WERI-Rb-1 (cell line): ENCODE measurements around the gene CMIP.

Experiments
- DNase-seq: peaks from one replicate; pipeline ENCODE4 v3.0.0-alpha.2; 2020
- H3K27ac ChIP-seq: fragments of 250-450 bp; sonication (Bioruptor Pico); 2 replicates; pipeline ENCODE4 v1.5.1; 2020; ENCODE audit warnings: mild to moderate bottlenecking, moderate library complexity
- H3K27me3 ChIP-seq: fragments of 250-450 bp; sonication (Bioruptor Pico); 2 replicates; pipeline ENCODE4 v1.5.1; 2021; ENCODE audit warnings: mild to moderate bottlenecking, low read depth, moderate library complexity; ENCODE audit not compliant: insufficient read depth, severe bottlenecking
- H3K36me3 ChIP-seq: fragments of 250-450 bp; sonication (Bioruptor Pico); 2 replicates; pipeline ENCODE4 v1.5.1; 2020; ENCODE audit warnings: mild to moderate bottlenecking, moderate library complexity
- H3K4me3 ChIP-seq: 2 replicates; pipeline ENCODE4 v1.5.1; 2011; ENCODE audit warnings: low read depth, mild to moderate bottlenecking, control low read depth, low read length
- H3K9me3 ChIP-seq: fragments of 250-450 bp; sonication (Bioruptor Pico); 2 replicates; pipeline ENCODE4 v1.5.1; 2021; ENCODE audit warnings: mild to moderate bottlenecking, moderate library complexity; ENCODE audit not compliant: severe bottlenecking
- CTCF ChIP-seq: IDR thresholded peaks from 2 replicates; pipeline ENCODE4 v1.5.1; 2011; ENCODE audit warnings: low read depth, mild to moderate bottlenecking, control low read depth, inconsistent platforms, low read length

Gene CMIP

GRCh38 chr16:81669473-81670350, 225.1 kb downstream of the CMIP start:
- no peak overlapping the region for H3K27ac ChIP-seq
- H3K27me3 ChIP-seq, result no peaks in the 10 kb centered on the region
- H3K36me3 ChIP-seq, result no peaks in the 10 kb centered on the region
- no peak overlapping the region for H3K4me3 ChIP-seq
- TF ChIP-seq CTCF, result no peak
- no peaks in the 10 kb centered on the region for H3K9me3 ChIP-seq
- DNase-seq, result no peak

GRCh38 chr16:81671738-81672597, 227.4 kb downstream of the CMIP start:
- H3K27ac ChIP-seq, result no peak overlapping the region
- no peak for DNase-seq

GRCh38 chr16:81673432-81673831, 228.8 kb downstream of the CMIP start:
- DNase-seq, result no peak
- Histone ChIP-seq H3K27ac (no peak overlapping the region), H3K4me3 (no peak overlapping the region), H3K27me3 (no peaks in the 10 kb centered on the region), H3K36me3 (no peaks in the 10 kb centered on the region), H3K9me3 (no peaks in the 10 kb centered on the region)
- no peak for TF ChIP-seq CTCF

More at GRCh38 chr16:81671738-81672597, 227.4 kb downstream of the CMIP start:
- H3K27me3 ChIP-seq, result no peaks in the 10 kb centered on the region
- no peaks in the 10 kb centered on the region for H3K36me3 ChIP-seq
- H3K4me3 ChIP-seq, result no peak overlapping the region
- TF ChIP-seq CTCF, result no peak
- H3K9me3 ChIP-seq, result no peaks in the 10 kb centered on the region

GRCh38 chr16:81675662-81676061, 231.1 kb downstream of the CMIP start:
- H3K27ac ChIP-seq, result no peak overlapping the region
- DNase-seq, result no peak
- H3K27me3 ChIP-seq, result no peaks in the 10 kb centered on the region
- no peak overlapping the region for H3K4me3 ChIP-seq
- H3K9me3 ChIP-seq, result no peaks in the 10 kb centered on the region
- no peaks in the 10 kb centered on the region for H3K36me3 ChIP-seq
- TF ChIP-seq CTCF, result no peak

- TF ChIP-seq CTCF, result no peak
- Histone ChIP-seq H3K9me3 (no peaks in the 10 kb centered on the region), H3K27me3 (no peaks in the 10 kb centered on the region), H3K27ac (no peak overlapping the region), H3K36me3 (no peaks in the 10 kb centered on the region), H3K4me3 (no peak overlapping the region)
- no peak for DNase-seq
Observed at GRCh38 chr16:81676066-81676882, 231.7 kb downstream of the CMIP start.
